Astrocyte of the cerebellum (primary cell): ENCODE data around the gene TRPV3.

Source experiments
- DNase-seq: peaks from one replicate; pipeline ENCODE4 v3.0.0-alpha.2; 2011; ENCODE audit warnings: low read depth
- H3K4me3 ChIP-seq: 2 replicates; pipeline ENCODE4 v1.5.1; 2011; ENCODE audit warnings: mild to moderate bottlenecking, low read depth, low read length, moderate library complexity
- CTCF ChIP-seq: IDR thresholded peaks from 2 replicates; pipeline ENCODE4 v1.5.1; 2012; ENCODE audit warnings: low read length, low read depth, moderate library complexity, mild to moderate bottlenecking; ENCODE audit errors: missing control alignments
- in situ Hi-C: cut with HindIII; loops from 2 replicates; pipeline ENCODE4 v1.10.0; 2017; ENCODE audit warnings: low sequenced_read_pairs

The TRPV3 gene

GRCh38 chr17:3528880-3529511 lies 28.6 kb downstream of the TRPV3 start:
- TF ChIP-seq CTCF = no peak
- DNase-seq = no peak
- H3K4me3 ChIP-seq = no peak overlapping the region
- in situ Hi-C loops = no loop called here

- in situ Hi-C loops = no loop called here
- no peak overlapping the region for H3K4me3 ChIP-seq
- no peak for TF ChIP-seq CTCF
- no peak for DNase-seq
Measured at GRCh38 chr17:3528403-3528851, 29.2 kb downstream of the TRPV3 start.

- no peak overlapping the region for H3K4me3 ChIP-seq
- in situ Hi-C loops = no loop called here
- no peak for DNase-seq
- no peak for TF ChIP-seq CTCF
Measured at GRCh38 chr17:3527896-3528295, 29.7 kb downstream of the TRPV3 start.

- no peak overlapping the region for H3K4me3 ChIP-seq
- in situ Hi-C loops = no loop called here
- no peak for TF ChIP-seq CTCF
- no peak for DNase-seq
Measured at GRCh38 chr17:3527468-3527867, 30.1 kb downstream of the TRPV3 start.

- H3K4me3 ChIP-seq = no peak overlapping the region
- no peak for TF ChIP-seq CTCF
- DNase-seq = no peak
- in situ Hi-C loops = no loop called here
Measured at GRCh38 chr17:3526971-3527370, 30.6 kb downstream of the TRPV3 start.

GRCh38 chr17:3526491-3526890 lies 31.1 kb downstream of the TRPV3 start:
- in situ Hi-C loops = no loop called here
- no peak for DNase-seq
- no peak for TF ChIP-seq CTCF
- H3K4me3 ChIP-seq = no peak overlapping the region
